Neural cell (in vitro differentiated cells): ENCODE measurements around the gene ANKRD44. TPM values are rescaled to one million over a fixed set of nuclear protein-coding genes. Genes with fewer than 3 reads are reported as not detected.

Experiments
- H2AFZ ChIP-seq: fragments of 200-600, 300-800 bp; sonication (generic), shearing (Covaris generic); 2 replicates; pipeline ENCODE4 v1.6.0; 2014; ENCODE audit warnings: low read depth, mild to moderate bottlenecking, antibody characterized with exemption, low read length, moderate library complexity
- H3F3A ChIP-seq: fragments of 200-600 bp; shearing (Covaris generic); 2 replicates; pipeline ENCODE4 v1.6.1; 2016; ENCODE audit warnings: mild to moderate bottlenecking, moderate library complexity, mixed read lengths, antibody characterized with exemption, low read length; ENCODE audit not compliant: insufficient read depth, poor library complexity, severe bottlenecking
- H3K27ac ChIP-seq: fragments of 200-600, 300-800 bp; sonication (generic), shearing (Covaris generic); 2 replicates; pipeline ENCODE4 v1.5.1; 2014; ENCODE audit warnings: mild to moderate bottlenecking, low read length, moderate library complexity
- H3K27me3 ChIP-seq: fragments of 300-800, 200-600 bp; sonication (generic), shearing (Covaris generic); 2 replicates; pipeline ENCODE4 v1.6.0; 2014; ENCODE audit warnings: mild to moderate bottlenecking, low read depth, low read length, moderate library complexity; ENCODE audit not compliant: insufficient read depth
- H3K36me3 ChIP-seq: fragments of 300-800, 200-600 bp; sonication (generic), shearing (Covaris generic); 2 replicates; pipeline ENCODE4 v1.5.1; 2014; ENCODE audit warnings: mild to moderate bottlenecking, antibody characterized with exemption, low read length, moderate library complexity; ENCODE audit not compliant: insufficient read depth
- H3K4me2 ChIP-seq: fragments of 300-800, 200-600 bp; sonication (generic), shearing (Covaris generic); 2 replicates; pipeline ENCODE4 v1.6.0; 2014; ENCODE audit warnings: mild to moderate bottlenecking, low read length
- H3K4me3 ChIP-seq: fragments of 300-800, 200-600 bp; sonication (generic), shearing (Covaris generic); 2 replicates; pipeline ENCODE4 v1.5.1; 2014; ENCODE audit warnings: mild to moderate bottlenecking, low read length, moderate library complexity
- H3K79me2 ChIP-seq: fragments of 200-600 bp; shearing (Covaris generic); replicated peaks from 2 replicates; pipeline ENCODE4 v1.6.0; 2014; ENCODE audit warnings: mild to moderate bottlenecking, low read length, moderate library complexity; ENCODE audit not compliant: insufficient read depth
- H3K9ac ChIP-seq: fragments of 300-800, 200-600 bp; sonication (generic), shearing (Covaris generic); 2 replicates; pipeline ENCODE4 v1.6.1; 2016; ENCODE audit warnings: mild to moderate bottlenecking, low read length, mixed read lengths
- H3K9me2 ChIP-seq: fragments of 200-600 bp; shearing (Covaris generic); 2 replicates; pipeline ENCODE4 v1.6.1; 2016; ENCODE audit warnings: mild to moderate bottlenecking, low read length, mixed read lengths; ENCODE audit not compliant: insufficient read depth
- H3K9me3 ChIP-seq: fragments of 200-600, 300-800 bp; sonication (generic), shearing (Covaris generic); 2 replicates; pipeline ENCODE4 v1.6.1; 2016; ENCODE audit warnings: mild to moderate bottlenecking, mixed run types, low read length, moderate library complexity, mixed read lengths
- H4K20me1 ChIP-seq: fragments of 200-600 bp; shearing (Covaris generic); 2 replicates; pipeline ENCODE4 v1.6.1; 2016; ENCODE audit warnings: mild to moderate bottlenecking, mixed run types; ENCODE audit not compliant: insufficient read depth
- CTCF ChIP-seq: fragments of 450-650 bp; IDR thresholded peaks from 2 replicates; pipeline ENCODE4 v1.5.1; 2014; ENCODE audit warnings: antibody characterized with exemption, mild to moderate bottlenecking, moderate library complexity; ENCODE audit not compliant: poor library complexity, severe bottlenecking
- EP300 ChIP-seq: fragments of 450-650 bp; conservative IDR thresholded peaks from 2 replicates; pipeline ENCODE4 v1.6.1; 2014; ENCODE audit warnings: antibody characterized with exemption, mild to moderate bottlenecking, moderate library complexity; ENCODE audit not compliant: poor library complexity, severe bottlenecking
- EZH2 ChIP-seq: fragments of 200-600, 300-800 bp; shearing (Covaris generic), sonication (generic); IDR thresholded peaks from 2 replicates; pipeline ENCODE4 v1.6.1; 2014; ENCODE audit warnings: antibody characterized with exemption, low read length, borderline replicate concordance, mild to moderate bottlenecking; ENCODE audit not compliant: insufficient read depth, poor library complexity, severe bottlenecking
- POLR2AphosphoS5 ChIP-seq: IDR thresholded peaks from 2 replicates; pipeline ENCODE4 v1.6.1; 2012
- RAD21 ChIP-seq: fragments of 450-650 bp; conservative IDR thresholded peaks from 2 replicates; pipeline ENCODE4 v1.6.1; 2014; ENCODE audit warnings: antibody characterized with exemption, mild to moderate bottlenecking, moderate library complexity
- REST ChIP-seq: IDR thresholded peaks from 2 replicates; pipeline ENCODE4 v1.6.1; 2012; ENCODE audit warnings: borderline replicate concordance
- SMC3 ChIP-seq: fragments of 450-650 bp; conservative IDR thresholded peaks from 2 replicates; pipeline ENCODE4 v1.6.1; 2014; ENCODE audit warnings: antibody characterized with exemption, mild to moderate bottlenecking, moderate library complexity; ENCODE audit not compliant: poor library complexity
- TAF1 ChIP-seq: IDR thresholded peaks from 2 replicates; pipeline ENCODE4 v1.6.1; 2012; ENCODE audit warnings: low read depth
- polyA plus RNA-seq: library from polyadenylated mRNA; depleted of rRNA; stranded (reverse); fragments of >200 nt; gene quantifications from 2 replicates; pipeline ENCODE4 v1.2.3, GENCODE V29; 2014

Gene ANKRD44
- polyA plus RNA-seq, 1 donor from 2014 or later = 94.3 TPM

GRCh38 chr2:197208841-197209240 lies 101.7 kb downstream of the ANKRD44 start:
- no peak overlapping the region for H3K4me3 ChIP-seq
- H3K27me3 ChIP-seq = no peaks in the 10 kb centered on the region
- H3K9me3 ChIP-seq = no peaks in the 10 kb centered on the region
- H3K4me2 ChIP-seq = no peak overlapping the region
- no peak overlapping the region for H3K9ac ChIP-seq
- H3K79me2 ChIP-seq = no peaks in the 10 kb centered on the region
- no peaks in the 10 kb centered on the region for H4K20me1 ChIP-seq
- no peak for TF ChIP-seq TAF1
- peak; percentile 53 for TF ChIP-seq POLR2AphosphoS5
- no peak overlapping the region for H2AFZ ChIP-seq
- H3K36me3 ChIP-seq = no peaks in the 10 kb centered on the region
- no peaks in the 10 kb centered on the region for H3F3A ChIP-seq
- no peaks in the 10 kb centered on the region for H3K9me2 ChIP-seq
- peak overlapping the region; percentile 46 for H3K27ac ChIP-seq

GRCh38 chr2:197208024-197208423 lies 102.6 kb downstream of the ANKRD44 start:
- Histone ChIP-seq H3K27ac (no peak overlapping the region), H3K9ac (no peak overlapping the region), H3K9me2 (no peaks in the 10 kb centered on the region), H3K79me2 (no peaks in the 10 kb centered on the region), H3K4me2 (no peak overlapping the region), H3K4me3 (no peak overlapping the region), H3F3A (no peaks in the 10 kb centered on the region), H3K36me3 (no peaks in the 10 kb centered on the region), H3K27me3 (no peaks in the 10 kb centered on the region), H2AFZ (no peak overlapping the region), H4K20me1 (no peaks in the 10 kb centered on the region), H3K9me3 (no peaks in the 10 kb centered on the region)
- no peak for TF ChIP-seq EP300

GRCh38 chr2:197207598-197207997 lies 103.0 kb downstream of the ANKRD44 start:
- no peaks in the 10 kb centered on the region for H3K79me2 ChIP-seq
- no peak overlapping the region for H3K4me3 ChIP-seq
- no peaks in the 10 kb centered on the region for H3K9me2 ChIP-seq
- TF ChIP-seq SMC3 (no peak), EP300 (no peak), EZH2 (no peak), REST (no peak)
- no peak overlapping the region for H3K27ac ChIP-seq
- no peak overlapping the region for H3K4me2 ChIP-seq
- no peaks in the 10 kb centered on the region for H3F3A ChIP-seq
- no peaks in the 10 kb centered on the region for H3K36me3 ChIP-seq
- H3K9me3 ChIP-seq = no peaks in the 10 kb centered on the region
- no peak overlapping the region for H2AFZ ChIP-seq
- H4K20me1 ChIP-seq = no peaks in the 10 kb centered on the region
- H3K9ac ChIP-seq = no peak overlapping the region
- H3K27me3 ChIP-seq = no peaks in the 10 kb centered on the region

GRCh38 chr2:197207106-197207505 lies 103.5 kb downstream of the ANKRD44 start:
- Histone ChIP-seq H3K4me2 (no peak overlapping the region), H3F3A (no peaks in the 10 kb centered on the region), H2AFZ (no peak overlapping the region), H3K4me3 (no peak overlapping the region), H3K9me3 (no peaks in the 10 kb centered on the region), H3K27ac (no peak overlapping the region), H3K36me3 (no peaks in the 10 kb centered on the region), H3K9me2 (no peaks in the 10 kb centered on the region), H3K79me2 (no peaks in the 10 kb centered on the region), H3K27me3 (no peaks in the 10 kb centered on the region), H4K20me1 (no peaks in the 10 kb centered on the region), H3K9ac (no peak overlapping the region)
- TF ChIP-seq RAD21 = no peak
- TF ChIP-seq EZH2 = no peak
- no peak for TF ChIP-seq CTCF
- no peak for TF ChIP-seq SMC3
- no peak for TF ChIP-seq TAF1
